ENCODE results near the gene GABRP.

GRCh38 chr5:170769898-170770416, 13.6 kb upstream of the GABRP start:
- no peak for TF ChIP-seq POLR2A (IDR thresholded peaks at IDR 0.05)
- TF ChIP-seq, protein P1, sequence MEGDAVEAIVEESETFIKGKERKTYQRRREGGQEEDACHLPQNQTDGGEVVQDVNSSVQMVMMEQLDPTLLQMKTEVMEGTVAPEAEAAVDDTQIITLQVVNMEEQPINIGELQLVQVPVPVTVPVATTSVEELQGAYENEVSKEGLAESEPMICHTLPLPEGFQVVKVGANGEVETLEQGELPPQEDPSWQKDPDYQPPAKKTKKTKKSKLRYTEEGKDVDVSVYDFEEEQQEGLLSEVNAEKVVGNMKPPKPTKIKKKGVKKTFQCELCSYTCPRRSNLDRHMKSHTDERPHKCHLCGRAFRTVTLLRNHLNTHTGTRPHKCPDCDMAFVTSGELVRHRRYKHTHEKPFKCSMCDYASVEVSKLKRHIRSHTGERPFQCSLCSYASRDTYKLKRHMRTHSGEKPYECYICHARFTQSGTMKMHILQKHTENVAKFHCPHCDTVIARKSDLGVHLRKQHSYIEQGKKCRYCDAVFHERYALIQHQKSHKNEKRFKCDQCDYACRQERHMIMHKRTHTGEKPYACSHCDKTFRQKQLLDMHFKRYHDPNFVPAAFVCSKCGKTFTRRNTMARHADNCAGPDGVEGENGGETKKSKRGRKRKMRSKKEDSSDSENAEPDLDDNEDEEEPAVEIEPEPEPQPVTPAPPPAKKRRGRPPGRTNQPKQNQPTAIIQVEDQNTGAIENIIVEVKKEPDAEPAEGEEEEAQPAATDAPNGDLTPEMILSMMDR (IDR thresholded peaks at IDR 0.05): no peak

All from uterus (tissue), 2 donors.